ENCODE results near the gene PPP1R3G. TPM values are rescaled to one million over a fixed set of nuclear protein-coding genes. Genes with fewer than 3 reads are reported as not detected.

Gene PPP1R3G
- total and polyA plus RNA-seq, 2 of the 13 experiments (the other 11 are each of a cell fraction or from before 2014, with no cell fraction given): 1.2 to 1.3 TPM

DNA sequence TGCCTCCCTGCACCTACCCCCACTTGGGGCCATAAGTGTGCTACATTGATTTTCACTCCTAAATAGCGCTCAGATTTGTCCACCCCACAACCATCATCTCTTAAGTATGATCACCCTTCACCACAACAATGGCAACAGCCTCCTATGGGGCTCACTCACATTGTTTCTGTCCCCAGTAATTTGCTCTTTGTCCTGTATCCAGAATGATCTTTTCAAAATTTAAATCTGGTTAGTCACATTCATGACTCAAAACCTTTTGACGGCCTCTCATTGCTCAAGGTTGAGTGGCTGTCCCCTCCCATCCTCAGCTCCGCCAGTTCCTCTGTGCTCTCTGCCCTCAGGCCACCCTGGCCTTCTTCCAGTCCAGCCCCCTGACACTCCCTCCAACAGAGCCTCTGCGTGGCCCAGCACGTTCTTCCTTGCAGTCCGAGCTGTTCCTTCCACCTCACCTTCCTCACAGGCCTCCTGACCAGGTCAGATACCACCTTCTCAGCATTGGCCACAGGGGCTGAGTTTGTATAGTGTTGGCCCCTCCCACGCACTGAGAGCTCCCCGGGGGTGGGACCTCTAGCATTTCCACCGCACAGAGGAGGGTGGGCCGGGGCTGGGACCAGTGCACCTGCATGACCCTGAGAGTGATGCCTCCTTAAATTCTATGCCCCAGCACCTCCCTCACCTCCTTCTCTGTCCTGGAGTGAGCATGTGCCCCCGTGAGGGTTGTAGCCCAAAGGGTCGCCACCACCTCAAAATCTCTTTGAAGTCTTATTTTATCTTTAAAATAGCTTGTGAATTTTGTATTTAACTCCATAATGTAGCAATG, 2.4 kb upstream of the PPP1R3G start (continued):
- TF ChIP-seq, protein P1, sequence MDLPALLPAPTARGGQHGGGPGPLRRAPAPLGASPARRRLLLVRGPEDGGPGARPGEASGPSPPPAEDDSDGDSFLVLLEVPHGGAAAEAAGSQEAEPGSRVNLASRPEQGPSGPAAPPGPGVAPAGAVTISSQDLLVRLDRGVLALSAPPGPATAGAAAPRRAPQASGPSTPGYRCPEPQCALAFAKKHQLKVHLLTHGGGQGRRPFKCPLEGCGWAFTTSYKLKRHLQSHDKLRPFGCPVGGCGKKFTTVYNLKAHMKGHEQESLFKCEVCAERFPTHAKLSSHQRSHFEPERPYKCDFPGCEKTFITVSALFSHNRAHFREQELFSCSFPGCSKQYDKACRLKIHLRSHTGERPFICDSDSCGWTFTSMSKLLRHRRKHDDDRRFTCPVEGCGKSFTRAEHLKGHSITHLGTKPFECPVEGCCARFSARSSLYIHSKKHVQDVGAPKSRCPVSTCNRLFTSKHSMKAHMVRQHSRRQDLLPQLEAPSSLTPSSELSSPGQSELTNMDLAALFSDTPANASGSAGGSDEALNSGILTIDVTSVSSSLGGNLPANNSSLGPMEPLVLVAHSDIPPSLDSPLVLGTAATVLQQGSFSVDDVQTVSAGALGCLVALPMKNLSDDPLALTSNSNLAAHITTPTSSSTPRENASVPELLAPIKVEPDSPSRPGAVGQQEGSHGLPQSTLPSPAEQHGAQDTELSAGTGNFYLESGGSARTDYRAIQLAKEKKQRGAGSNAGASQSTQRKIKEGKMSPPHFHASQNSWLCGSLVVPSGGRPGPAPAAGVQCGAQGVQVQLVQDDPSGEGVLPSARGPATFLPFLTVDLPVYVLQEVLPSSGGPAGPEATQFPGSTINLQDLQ (CRISPR knock-in tag; IDR thresholded peaks at IDR 0.05): no peak; the same call in 1 of the 2 replicates
- TF ChIP-seq ZNF615 (CRISPR knock-in tag; IDR thresholded peaks at IDR 0.05; ENCODE audit: borderline replicate concordance) (no peak), CEBPZ (IDR thresholded peaks at IDR 0.05; ENCODE audit: low read length) (no peak), ZNF670 (CRISPR knock-in tag; IDR thresholded peaks at IDR 0.05; ENCODE audit: borderline replicate concordance) (peak; percentile 69; the same call in 1 of the 2 replicates), ASH2L (IDR thresholded peaks at IDR 0.05; ENCODE audit: insufficient read length, low read depth, low read length) (peak; percentile 47), ZNF10 (CRISPR knock-in tag; IDR thresholded peaks at IDR 0.05; ENCODE audit: borderline replicate concordance, low read depth) (no peak), ZNF484 (CRISPR knock-in tag; IDR thresholded peaks at IDR 0.05; ENCODE audit: borderline replicate concordance, low read depth) (no peak), RFXANK (CRISPR knock-in tag; IDR thresholded peaks at IDR 0.05) (no peak), TBL1XR1 (IDR thresholded peaks at IDR 0.05; ENCODE audit: borderline replicate concordance, low read length, partially characterized antibody) (no peak), RBM22 (optimal IDR thresholded peaks at IDR 0.05; ENCODE audit: low read length) (no peak), ZNF792 (CRISPR knock-in tag; IDR thresholded peaks at IDR 0.05) (no peak), ZNF205 (CRISPR knock-in tag; IDR thresholded peaks at IDR 0.05) (no peak), ZBTB33 (CRISPR knock-in tag; IDR thresholded peaks at IDR 0.05) (0 out of 2 replicates have a peak, but pooled peaks have one; percentile 8), RBFOX2 (IDR thresholded peaks at IDR 0.05; ENCODE audit: low read depth, low read length) (0 out of 2 replicates have a peak, but pooled peaks have one; percentile 11), POLR2G (IDR thresholded peaks at IDR 0.05; ENCODE audit: low read depth, low read length) (peak; percentile 61), NFRKB (IDR thresholded peaks at IDR 0.05) (no peak), NFKB2 (CRISPR knock-in tag; IDR thresholded peaks at IDR 0.05; ENCODE audit: borderline replicate concordance) (peak; percentile 31; the same call in 1 of the 2 replicates), ZNF12 (CRISPR knock-in tag; IDR thresholded peaks at IDR 0.05) (no peak), PHF20 (CRISPR knock-in tag; IDR thresholded peaks at IDR 0.05) (peak; percentile 45; the same call in 1 of the 2 replicates)
- TF ChIP-seq, protein P2, sequence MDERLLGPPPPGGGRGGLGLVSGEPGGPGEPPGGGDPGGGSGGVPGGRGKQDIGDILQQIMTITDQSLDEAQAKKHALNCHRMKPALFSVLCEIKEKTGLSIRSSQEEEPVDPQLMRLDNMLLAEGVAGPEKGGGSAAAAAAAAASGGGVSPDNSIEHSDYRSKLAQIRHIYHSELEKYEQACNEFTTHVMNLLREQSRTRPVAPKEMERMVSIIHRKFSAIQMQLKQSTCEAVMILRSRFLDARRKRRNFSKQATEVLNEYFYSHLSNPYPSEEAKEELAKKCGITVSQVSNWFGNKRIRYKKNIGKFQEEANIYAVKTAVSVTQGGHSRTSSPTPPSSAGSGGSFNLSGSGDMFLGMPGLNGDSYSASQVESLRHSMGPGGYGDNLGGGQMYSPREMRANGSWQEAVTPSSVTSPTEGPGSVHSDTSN (CRISPR knock-in tag; IDR thresholded peaks at IDR 0.05): 0 out of 2 replicates have a peak, but pooled peaks have one; percentile 40
